Measurements from ENCODE around the gene RSAD1. TPM values are rescaled to one million over a fixed set of nuclear protein-coding genes. Genes with fewer than 3 reads are reported as not detected.

The RSAD1 gene
- total and polyA plus RNA-seq, 4 donors = 20.1 to 43.2 (median 29.9) TPM

GRCh38 chr17:50520483-50520882 lies 41.8 kb downstream of the RSAD1 start:
- no peak overlapping the region for H3K4me3 ChIP-seq
- ATAC-seq (ENCODE audit: insufficient read depth, low FRiP score) = no peak
- no peaks in the 10 kb centered on the region for H3K27me3 ChIP-seq (ENCODE audit: control insufficient read depth in 3 of 3, insufficient read depth in 3 of 3, low read length in 2 of 3)
- TF ChIP-seq CTCF (IDR thresholded peaks at IDR 0.05; ENCODE audit: control extremely low read depth, extremely low read depth) = no peak
- H3K9me3 ChIP-seq (ENCODE audit: control insufficient read depth in 4 of 4, insufficient read depth in 3 of 4, low read length in 3 of 4) = no peaks in the 10 kb centered on the region
- no peak for DNase-seq
- H3K9ac ChIP-seq (ENCODE audit: insufficient read depth in 1 of 2, low read length in 2 of 2) = no peak overlapping the region
- peaks cover 0 to 12% (median 0%) of the 10 kb centered on the region in 5 donors for H3K4me1 ChIP-seq (ENCODE audit: control insufficient read depth in 5 of 5, insufficient read depth in 5 of 5, low read length in 5 of 5)
- peaks cover 0 to 2% (median 0%) of the 10 kb centered on the region in 4 donors for H3K36me3 ChIP-seq (ENCODE audit: control insufficient read depth in 4 of 4, insufficient read depth in 4 of 4, low read length in 4 of 4)
- H3K27ac ChIP-seq (ENCODE audit: low read depth in 1 of 2, low read length in 1 of 2) = no peak overlapping the region
- 79% methylated on average over 2 of the region's 2 CpGs for WGBS, 2 donors

- H3K9me3 ChIP-seq (ENCODE audit: control insufficient read depth in 4 of 4, insufficient read depth in 3 of 4, low read length in 3 of 4) = no peaks in the 10 kb centered on the region
- peaks cover 0 to 12% (median 0%) of the 10 kb centered on the region in 5 donors for H3K4me1 ChIP-seq (ENCODE audit: control insufficient read depth in 5 of 5, insufficient read depth in 5 of 5, low read length in 5 of 5)
- H3K9ac ChIP-seq (ENCODE audit: insufficient read depth in 1 of 2, low read length in 2 of 2) = no peak overlapping the region
- H3K4me3 ChIP-seq = no peak overlapping the region
- no peak for TF ChIP-seq CTCF (IDR thresholded peaks at IDR 0.05; ENCODE audit: control extremely low read depth, extremely low read depth)
- no peaks in the 10 kb centered on the region for H3K27me3 ChIP-seq (ENCODE audit: control insufficient read depth in 3 of 3, insufficient read depth in 3 of 3, low read length in 2 of 3)
- DNase-seq (no peak), ATAC-seq (ENCODE audit: insufficient read depth, low FRiP score) (no peak)
- H3K36me3 ChIP-seq (ENCODE audit: control insufficient read depth in 4 of 4, insufficient read depth in 4 of 4, low read length in 4 of 4) = peaks cover 0 to 2% (median 0%) of the 10 kb centered on the region in 4 donors
- no peak overlapping the region for H3K27ac ChIP-seq (ENCODE audit: low read depth in 1 of 2, low read length in 1 of 2)
- 58 to 73% methylated on average over 2 of the region's 2 CpGs for WGBS, 2 donors
Observed at GRCh38 chr17:50521514-50521913, 42.9 kb downstream of the RSAD1 start.

GRCh38 chr17:50522766-50523165 lies 44.1 kb downstream of the RSAD1 start:
- H3K9me3 ChIP-seq (ENCODE audit: control insufficient read depth in 4 of 4, insufficient read depth in 3 of 4, low read length in 3 of 4) = no peaks in the 10 kb centered on the region
- H3K4me3 ChIP-seq = no peak overlapping the region
- ATAC-seq (ENCODE audit: insufficient read depth, low FRiP score) = no peak
- H3K9ac ChIP-seq (ENCODE audit: insufficient read depth in 1 of 2, low read length in 2 of 2) = no peak overlapping the region
- H3K4me1 ChIP-seq (ENCODE audit: control insufficient read depth in 5 of 5, insufficient read depth in 5 of 5, low read length in 5 of 5) = peaks cover 0 to 12% (median 0%) of the 10 kb centered on the region in 5 donors
- no peak for TF ChIP-seq CTCF (IDR thresholded peaks at IDR 0.05; ENCODE audit: control extremely low read depth, extremely low read depth)
- WGBS, 2 donors = 93% methylated on average over 10 of the region's 10 CpGs
- no peaks in the 10 kb centered on the region for H3K27me3 ChIP-seq (ENCODE audit: control insufficient read depth in 3 of 3, insufficient read depth in 3 of 3, low read length in 2 of 3)
- peaks cover 0 to 2% (median 0%) of the 10 kb centered on the region in 4 donors for H3K36me3 ChIP-seq (ENCODE audit: control insufficient read depth in 4 of 4, insufficient read depth in 4 of 4, low read length in 4 of 4)
- DNase-seq = no peak
- H3K27ac ChIP-seq (ENCODE audit: low read depth in 1 of 2, low read length in 1 of 2) = no peak overlapping the region

GRCh38 chr17:50523208-50523607 lies 44.5 kb downstream of the RSAD1 start:
- H3K9ac ChIP-seq (ENCODE audit: insufficient read depth in 1 of 2, low read length in 2 of 2) = no peak overlapping the region
- H3K27me3 ChIP-seq (ENCODE audit: control insufficient read depth in 3 of 3, insufficient read depth in 3 of 3, low read length in 2 of 3) = no peaks in the 10 kb centered on the region
- TF ChIP-seq CTCF (IDR thresholded peaks at IDR 0.05; ENCODE audit: control extremely low read depth, extremely low read depth) = no peak
- no peak for DNase-seq
- ATAC-seq (ENCODE audit: insufficient read depth, low FRiP score) = no peak
- 82 to 91% methylated on average over 2 of the region's 2 CpGs for WGBS, 2 donors
- peaks cover 0 to 8% (median 0%) of the 10 kb centered on the region in 5 donors for H3K4me1 ChIP-seq (ENCODE audit: control insufficient read depth in 5 of 5, insufficient read depth in 5 of 5, low read length in 5 of 5)
- peaks cover 0 to 2% (median 0%) of the 10 kb centered on the region in 4 donors for H3K36me3 ChIP-seq (ENCODE audit: control insufficient read depth in 4 of 4, insufficient read depth in 4 of 4, low read length in 4 of 4)
- H3K27ac ChIP-seq (ENCODE audit: low read depth in 1 of 2, low read length in 1 of 2) = no peak overlapping the region
- H3K9me3 ChIP-seq (ENCODE audit: control insufficient read depth in 4 of 4, insufficient read depth in 3 of 4, low read length in 3 of 4) = no peaks in the 10 kb centered on the region
- no peak overlapping the region for H3K4me3 ChIP-seq
